GM12892 (cell line): Measurements from ENCODE around the gene TECPR1.

ENCODE experiments used
- POLR2AphosphoS5 ChIP-seq: IDR thresholded peaks from 2 replicates; pipeline ENCODE4 v1.6.1; 2011; ENCODE audit warnings: low read depth, low read length, control low read depth
- TAF1 ChIP-seq: IDR thresholded peaks from 2 replicates; pipeline ENCODE4 v1.6.1; 2011; ENCODE audit warnings: low read depth, mild to moderate bottlenecking, control low read depth, low read length, borderline replicate concordance

DNA sequence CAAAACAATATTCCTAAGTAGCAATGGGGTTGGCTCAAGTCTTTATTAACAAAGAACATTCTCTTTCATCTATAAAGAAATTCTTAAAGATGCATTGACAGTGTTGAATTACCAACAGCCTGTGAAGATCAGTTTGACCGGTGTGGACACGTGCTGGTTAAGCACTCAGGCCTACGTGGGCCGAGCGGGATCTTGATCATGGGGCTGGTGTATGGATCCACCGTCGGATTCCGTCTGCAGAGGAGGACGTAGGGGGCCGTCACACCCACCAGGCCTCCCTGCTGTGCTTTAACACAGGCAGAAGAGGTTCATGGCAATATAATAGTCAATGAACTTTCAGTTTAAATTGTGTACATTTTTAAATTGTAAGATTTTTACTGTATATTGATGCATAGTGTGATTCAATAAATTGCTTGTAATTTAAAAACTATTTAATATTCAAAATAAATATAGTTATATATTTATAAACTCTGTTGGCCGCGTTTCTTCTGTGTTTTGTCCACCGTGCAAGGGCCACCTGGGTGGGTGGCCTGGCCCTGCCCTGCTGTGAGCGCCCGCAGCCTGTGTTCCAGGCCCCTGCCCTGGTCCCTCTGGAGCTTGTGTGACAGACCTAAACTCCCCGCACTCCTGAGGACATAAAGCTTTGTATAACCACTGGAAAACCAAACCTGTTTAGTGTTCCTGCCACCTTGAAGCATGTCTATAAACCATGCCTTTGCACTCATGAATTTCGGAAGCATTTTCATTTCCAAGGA lies 42.7 kb downstream of the TECPR1 start:
- no peak for TF ChIP-seq POLR2AphosphoS5
- no peak for TF ChIP-seq TAF1
